GM06990 (cell line): ENCODE data around the gene SENP2.

Experiments
- DNase-seq: peaks from one replicate; pipeline ENCODE4 v3.0.0-alpha.2; 2011; ENCODE audit not compliant: insufficient read length; ENCODE audit errors: extremely low read depth
- H3K27me3 ChIP-seq: replicated peaks from 2 replicates; pipeline ENCODE4 v1.6.0; 2011; ENCODE audit warnings: low read length; ENCODE audit not compliant: control insufficient read depth, insufficient read depth
- H3K36me3 ChIP-seq: 2 replicates; pipeline ENCODE4 v1.5.1; 2011; ENCODE audit warnings: low read length; ENCODE audit not compliant: control insufficient read depth, insufficient read depth
- H3K4me3 ChIP-seq: replicated peaks from 2 replicates; pipeline ENCODE4 v1.5.1; 2011; ENCODE audit warnings: low read depth, mild to moderate bottlenecking, control low read depth, low read length
- CTCF ChIP-seq: IDR thresholded peaks from 2 replicates; pipeline ENCODE4 v1.5.1; 2011; ENCODE audit warnings: low read length, control low read depth, mild to moderate bottlenecking, inconsistent platforms; ENCODE audit not compliant: insufficient read depth, poor library complexity, severe bottlenecking

The SENP2 gene

DNA sequence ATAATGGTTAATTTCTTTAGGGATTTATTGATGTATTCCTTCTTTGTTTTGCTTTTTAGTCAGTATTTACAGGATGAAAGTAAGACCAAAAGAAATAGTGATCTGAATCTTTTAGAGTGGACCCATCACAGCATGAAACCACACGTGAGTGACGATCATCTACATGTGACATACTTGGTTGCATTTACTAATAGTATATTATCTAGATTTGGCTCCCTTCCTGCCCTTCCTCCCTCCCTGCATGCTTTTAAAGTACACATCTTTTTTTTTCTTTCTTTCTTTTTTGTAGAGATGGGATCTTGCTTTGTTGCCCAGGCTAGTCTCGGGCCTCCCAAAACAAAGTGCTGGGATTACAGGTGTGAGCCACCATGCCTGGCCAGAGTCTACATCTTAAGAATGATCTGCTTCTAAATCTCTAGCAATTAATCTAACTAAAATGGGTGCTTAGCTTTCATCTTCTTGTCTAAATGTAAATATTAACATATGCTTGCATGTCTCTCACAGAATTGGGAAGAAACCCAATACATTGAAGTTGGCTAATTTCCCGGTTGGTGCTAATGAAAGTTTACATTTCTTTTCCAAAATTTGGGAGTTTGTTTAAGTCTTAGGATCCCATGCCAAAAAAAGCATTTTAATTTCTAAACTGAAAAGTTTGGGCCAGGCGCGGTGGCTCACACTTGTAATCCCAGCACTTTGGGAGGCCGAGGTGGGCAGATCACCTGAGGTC, 38.0 kb downstream of the SENP2 start:
- Histone ChIP-seq H3K27me3 (no peaks in the 10 kb centered on the region), H3K36me3 (peaks cover 1% of the 10 kb centered on the region; the same call in 1 of the 2 replicates), H3K4me3 (no peak overlapping the region)
- no peak for TF ChIP-seq CTCF
- no peak for DNase-seq

- H3K36me3 ChIP-seq: peaks cover 3% of the 10 kb centered on the region
- DNase-seq: no peak
- no peak for TF ChIP-seq CTCF
- no peaks in the 10 kb centered on the region for H3K27me3 ChIP-seq
- H3K4me3 ChIP-seq: no peak overlapping the region
Measured at GRCh38 chr3:185625784-185626183, 39.7 kb downstream of the SENP2 start.

GRCh38 chr3:185629554-185630181, 43.6 kb downstream of the SENP2 start:
- TF ChIP-seq CTCF: no peak
- no peak overlapping the region for H3K4me3 ChIP-seq
- H3K36me3 ChIP-seq: peaks cover 3% of the 10 kb centered on the region
- no peaks in the 10 kb centered on the region for H3K27me3 ChIP-seq
- no peak for DNase-seq

- H3K4me3 ChIP-seq: no peak overlapping the region
- H3K36me3 ChIP-seq: peaks cover 3% of the 10 kb centered on the region
- no peak for DNase-seq
- no peak for TF ChIP-seq CTCF
- H3K27me3 ChIP-seq: no peaks in the 10 kb centered on the region
Measured at GRCh38 chr3:185630182-185630622, 44.1 kb downstream of the SENP2 start.

DNA sequence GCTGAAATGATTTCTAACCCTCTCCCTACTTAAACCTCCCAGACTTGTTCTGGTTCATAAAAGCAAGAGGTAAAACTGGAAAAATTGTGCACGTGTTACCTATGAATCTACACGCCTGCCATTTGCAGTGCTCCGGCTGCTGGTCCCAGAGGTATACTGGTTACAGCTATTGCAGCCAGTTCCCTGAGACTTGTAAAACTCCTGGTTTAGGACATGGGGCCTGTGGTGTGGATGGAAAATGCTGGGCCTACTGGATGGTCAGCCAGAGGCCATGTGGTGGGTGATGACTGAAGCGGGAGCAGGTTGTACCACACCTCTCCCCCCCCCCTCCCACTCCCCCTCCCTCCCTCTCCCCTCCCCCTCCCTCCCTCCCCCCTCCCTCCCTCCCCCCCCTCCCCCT, 45.0 kb downstream of the SENP2 start:
- TF ChIP-seq CTCF: no peak
- no peak for DNase-seq
- H3K27me3 ChIP-seq: no peaks in the 10 kb centered on the region
- peaks cover 3% of the 10 kb centered on the region for H3K36me3 ChIP-seq
- H3K4me3 ChIP-seq: no peak overlapping the region
